K562 treated with DMSO at 1 percent for 4 hours (cell line): ENCODE measurements around the gene C2orf68. TPM values are rescaled to one million over a fixed set of nuclear protein-coding genes. Genes with fewer than 3 reads are reported as not detected.

Source experiments
- total RNA-seq: library from RNA; unstranded; fragments of 300-600 nt; gene quantifications from 2 replicates; pipeline ENCODE4 v1.2.3, GENCODE V29; 2022; ENCODE audit not compliant: insufficient read depth

C2orf68 gene
- 33.2 and 51.4 TPM in 2 replicates for total RNA-seq

GRCh38 chr2:85611705-85612587 lies at the start of gene C2orf68:
C2orf68 (minus strand) TSS chr2:85612066; CDS start chr2:85611984, 82 bp downstream.

GRCh38 chr2:85602476-85603234 lies 9.2 kb downstream of the C2orf68 start, which contains the start of gene TMEM150A:
TMEM150A (minus strand) TSS chr2:85602698; CDS start chr2:85601948, 750 bp downstream.

GRCh38 chr2:85595301-85596025 lies 16.4 kb downstream of the C2orf68 start, which contains the start of gene RNF181:
RNF181 (plus strand) TSS chr2:85595745; CDS start chr2:85595764, 19 bp downstream.

GRCh38 chr2:85584354-85584856 lies 27.5 kb downstream of the C2orf68 start, which contains the start of gene VAMP5:
VAMP5 (plus strand) TSS chr2:85584431; CDS start chr2:85584491, 60 bp downstream.

GRCh38 chr2:85577386-85578242 lies 34.3 kb downstream of the C2orf68 start, which contains the start of gene VAMP8:
VAMP8 (plus strand) TSS chr2:85577586; CDS start chr2:85577647, 61 bp downstream.

GRCh38 chr2:85561280-85562212 lies 50.3 kb downstream of the C2orf68 start, which contains the start of gene GGCX:
GGCX (minus strand) TSS chr2:85561493; CDS start chr2:85561428, 65 bp downstream.

Other genes starting within 250 kb of the C2orf68 start
- gene CAPG, start 201.7 kb downstream of the C2orf68 start, total RNA-seq, result 94.8 and 104 TPM in 2 replicates
- not detected in 2 replicates for gene SH2D6, start 193.4 kb downstream of the C2orf68 start, total RNA-seq
- gene MAT2A, start 72.9 kb downstream of the C2orf68 start, total RNA-seq, result 114 and 177 TPM in 2 replicates
- gene GGCX, start 50.6 kb downstream of the C2orf68 start, total RNA-seq, result 11.6 and 16.2 TPM in 2 replicates
- gene VAMP8, start 34.5 kb downstream of the C2orf68 start, total RNA-seq, result 161 and 170 TPM in 2 replicates
- gene VAMP5, start 27.6 kb downstream of the C2orf68 start, total RNA-seq, result not detected in 2 replicates
- 259 and 269 TPM in 2 replicates for gene RNF181, start 16.3 kb downstream of the C2orf68 start, total RNA-seq
- 13.9 and 19.1 TPM in 2 replicates for gene TMEM150A, start 9.4 kb downstream of the C2orf68 start, total RNA-seq
- 94.0 and 97.0 TPM in 2 replicates for gene USP39, start 4.1 kb upstream of the C2orf68 start, total RNA-seq
- not detected in 2 replicates for gene SFTPB, start 56.1 kb upstream of the C2orf68 start, total RNA-seq
- not detected in 2 replicates for gene GNLY, start 82.3 kb upstream of the C2orf68 start, total RNA-seq
- not detected in 2 replicates for gene ATOH8, start 141.9 kb upstream of the C2orf68 start, total RNA-seq